Measurements from ENCODE around the gene BCL11B.

BCL11B gene

GRCh38 chr14:99203080-99203479, 68.9 kb downstream of the BCL11B start:
- DNase-seq (ENCODE audit: insufficient read length, low spot score), result no peak
- no peak for FAIRE-seq

GRCh38 chr14:99202516-99202915, 69.5 kb downstream of the BCL11B start:
- DNase-seq (ENCODE audit: insufficient read length, low spot score), result no peak
- FAIRE-seq, result no peak

- DNase-seq (ENCODE audit: insufficient read length, low spot score) (no peak), FAIRE-seq (no peak)
Measured at GRCh38 chr14:99201351-99202073, 70.5 kb downstream of the BCL11B start.

- DNase-seq (ENCODE audit: insufficient read length, low spot score) (no peak), FAIRE-seq (no peak)
Measured at GRCh38 chr14:99200654-99201005, 71.4 kb downstream of the BCL11B start.

GRCh38 chr14:99199846-99200653, 71.9 kb downstream of the BCL11B start:
- DNase-seq (ENCODE audit: insufficient read length, low spot score), result no peak
- no peak for FAIRE-seq

GRCh38 chr14:99198746-99199502, 73.1 kb downstream of the BCL11B start:
- DNase-seq (ENCODE audit: insufficient read length, low spot score) (no peak), FAIRE-seq (no peak)

- FAIRE-seq, result no peak
- DNase-seq (ENCODE audit: insufficient read length, low spot score), result no peak
Measured at GRCh38 chr14:99196310-99196650, 75.7 kb downstream of the BCL11B start.

GRCh38 chr14:99195602-99196309, 76.2 kb downstream of the BCL11B start:
- DNase-seq (ENCODE audit: insufficient read length, low spot score), result no peak

GRCh38 chr14:99194736-99195135, 77.3 kb downstream of the BCL11B start:
- DNase-seq (ENCODE audit: insufficient read length, low spot score) (no peak), FAIRE-seq (no peak)

More at GRCh38 chr14:99195602-99196309, 76.2 kb downstream of the BCL11B start:
- FAIRE-seq, result no peak

- no peak for DNase-seq (ENCODE audit: insufficient read length, low spot score)
- FAIRE-seq, result no peak
Measured at GRCh38 chr14:99194136-99194535, 77.9 kb downstream of the BCL11B start.

- FAIRE-seq (no peak), DNase-seq (ENCODE audit: insufficient read length, low spot score) (no peak)
Measured at GRCh38 chr14:99192830-99193229, 79.2 kb downstream of the BCL11B start.

- FAIRE-seq (no peak), DNase-seq (ENCODE audit: insufficient read length, low spot score) (peak; percentile 27)
Measured at GRCh38 chr14:99192028-99192621, 79.9 kb downstream of the BCL11B start.

- DNase-seq (ENCODE audit: insufficient read length, low spot score) (no peak), FAIRE-seq (no peak)
Measured at GRCh38 chr14:99191395-99192027, 80.5 kb downstream of the BCL11B start.

- FAIRE-seq (no peak), DNase-seq (ENCODE audit: insufficient read length, low spot score) (no peak)
Measured at GRCh38 chr14:99190696-99191394, 81.2 kb downstream of the BCL11B start.

GRCh38 chr14:99189201-99189801, 82.7 kb downstream of the BCL11B start:
- no peak for DNase-seq (ENCODE audit: insufficient read length, low spot score)
- FAIRE-seq, result no peak

GRCh38 chr14:99188731-99189191, 83.2 kb downstream of the BCL11B start:
- FAIRE-seq, result no peak
- DNase-seq (ENCODE audit: insufficient read length, low spot score), result no peak

- DNase-seq (ENCODE audit: insufficient read length, low spot score), result no peak
- no peak for FAIRE-seq
Measured at GRCh38 chr14:99187858-99188257, 84.1 kb downstream of the BCL11B start.

- FAIRE-seq, result no peak
Measured at GRCh38 chr14:99186956-99187690, 84.9 kb downstream of the BCL11B start.

More at GRCh38 chr14:99186956-99187690, 84.9 kb downstream of the BCL11B start:
- DNase-seq (ENCODE audit: insufficient read length, low spot score), result no peak

Measured in HTR-8/SVneo (cell line).